LNCAP (cell line): ENCODE data around the gene ALDH1A3.

ENCODE experiments used
- TF ChIP-seq, protein P1 (sequence below): fragments of 450-650 bp; IDR thresholded peaks from 2 replicates; pipeline ENCODE4 v1.5.1; 2017; ENCODE audit warnings: mild to moderate bottlenecking

Gene ALDH1A3

DNA sequence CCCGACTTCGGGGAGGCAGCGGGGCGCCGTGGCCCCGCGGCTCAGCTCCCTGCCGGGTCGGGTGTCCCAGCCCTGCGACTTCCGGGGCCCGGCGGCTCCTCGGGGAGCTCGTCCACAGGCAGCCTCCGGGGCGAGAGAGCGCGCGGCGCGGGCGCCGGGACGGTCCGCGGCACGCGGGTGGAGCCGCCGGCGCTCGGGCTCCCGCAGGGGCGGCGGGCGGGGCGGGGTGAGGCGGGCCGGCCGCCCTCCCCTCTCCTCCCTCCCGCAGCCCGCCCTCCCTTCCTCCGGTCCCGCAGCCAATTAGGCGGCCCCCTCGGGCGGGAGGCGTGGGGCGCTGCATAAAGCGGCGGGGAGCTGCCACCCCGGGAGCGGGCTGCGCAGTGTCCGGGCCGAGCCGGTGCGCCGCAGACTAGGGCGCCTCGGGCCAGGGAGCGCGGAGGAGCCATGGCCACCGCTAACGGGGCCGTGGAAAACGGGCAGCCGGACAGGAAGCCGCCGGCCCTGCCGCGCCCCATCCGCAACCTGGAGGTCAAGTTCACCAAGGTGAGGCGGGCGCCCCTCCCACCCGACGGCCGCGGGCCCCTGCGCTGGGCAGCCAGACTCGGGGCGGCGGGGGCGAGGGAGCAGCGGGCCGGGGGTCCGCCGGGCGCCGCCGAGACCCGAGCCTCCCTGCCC, at the start of gene ALDH1A3:
ALDH1A3 (plus strand) TSS at position 368 of the 675 bp plus-strand sequence; CDS start at position 445, 77 bp downstream.
- TF ChIP-seq, protein P1, sequence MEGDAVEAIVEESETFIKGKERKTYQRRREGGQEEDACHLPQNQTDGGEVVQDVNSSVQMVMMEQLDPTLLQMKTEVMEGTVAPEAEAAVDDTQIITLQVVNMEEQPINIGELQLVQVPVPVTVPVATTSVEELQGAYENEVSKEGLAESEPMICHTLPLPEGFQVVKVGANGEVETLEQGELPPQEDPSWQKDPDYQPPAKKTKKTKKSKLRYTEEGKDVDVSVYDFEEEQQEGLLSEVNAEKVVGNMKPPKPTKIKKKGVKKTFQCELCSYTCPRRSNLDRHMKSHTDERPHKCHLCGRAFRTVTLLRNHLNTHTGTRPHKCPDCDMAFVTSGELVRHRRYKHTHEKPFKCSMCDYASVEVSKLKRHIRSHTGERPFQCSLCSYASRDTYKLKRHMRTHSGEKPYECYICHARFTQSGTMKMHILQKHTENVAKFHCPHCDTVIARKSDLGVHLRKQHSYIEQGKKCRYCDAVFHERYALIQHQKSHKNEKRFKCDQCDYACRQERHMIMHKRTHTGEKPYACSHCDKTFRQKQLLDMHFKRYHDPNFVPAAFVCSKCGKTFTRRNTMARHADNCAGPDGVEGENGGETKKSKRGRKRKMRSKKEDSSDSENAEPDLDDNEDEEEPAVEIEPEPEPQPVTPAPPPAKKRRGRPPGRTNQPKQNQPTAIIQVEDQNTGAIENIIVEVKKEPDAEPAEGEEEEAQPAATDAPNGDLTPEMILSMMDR = no peak

DNA sequence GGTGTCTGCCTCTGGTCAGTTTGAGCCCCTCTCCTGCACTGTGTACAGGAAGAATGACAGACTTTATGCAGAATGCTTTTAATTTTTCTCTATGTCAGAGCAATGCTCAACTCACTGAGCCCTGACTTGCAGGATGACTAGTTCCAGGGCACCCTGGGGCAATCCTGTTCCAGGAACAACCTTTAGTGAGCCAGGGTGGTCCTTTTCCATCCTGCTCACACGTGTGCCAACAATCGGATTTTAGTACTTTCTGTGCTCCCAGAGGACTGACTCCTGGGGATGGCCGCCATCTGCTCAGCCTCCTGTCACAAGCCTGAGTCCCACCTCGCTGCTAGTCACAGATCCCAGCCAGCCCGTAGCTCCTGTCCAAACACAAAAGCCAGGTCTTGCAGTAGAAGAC, 48.2 kb upstream of the ALDH1A3 start:
- TF ChIP-seq, protein P1 = no peak

DNA sequence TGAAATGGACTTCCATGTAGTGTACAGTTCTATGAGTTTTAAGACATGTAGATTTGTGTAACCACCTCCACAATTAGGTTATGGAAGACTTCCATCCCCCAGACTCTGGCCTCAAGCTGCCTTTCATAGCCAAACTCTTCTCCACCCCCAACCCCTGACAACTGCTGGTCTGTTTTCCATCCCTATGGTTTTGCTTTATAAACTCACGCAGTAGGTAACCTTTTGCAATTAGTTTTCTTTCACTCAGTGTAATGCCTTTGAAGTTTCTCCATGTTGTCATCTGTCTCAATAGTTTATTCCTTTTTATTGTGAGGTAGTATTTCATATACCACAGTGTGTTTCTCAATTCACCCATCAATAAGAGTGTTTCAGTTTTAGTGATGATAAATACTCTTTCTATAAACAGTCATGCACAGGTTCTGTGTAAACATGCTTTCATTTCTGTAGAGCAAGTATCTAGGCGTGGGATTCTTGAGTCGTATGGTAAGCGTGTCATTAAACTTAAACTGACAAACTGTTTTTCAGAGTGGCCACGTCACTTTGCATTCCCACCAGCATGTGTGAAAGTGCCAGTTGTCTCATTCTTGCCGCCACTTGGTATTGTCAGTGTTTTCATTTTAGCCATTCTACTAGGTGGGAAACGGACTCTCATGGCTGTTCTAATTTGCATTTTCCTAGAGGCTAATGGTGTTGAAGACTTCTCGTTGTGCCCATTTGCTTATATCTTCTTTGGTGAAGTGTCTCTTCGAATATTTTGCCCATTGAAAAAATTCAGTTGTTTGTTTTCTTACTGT, 47.3 kb upstream of the ALDH1A3 start:
- TF ChIP-seq, protein P1 = no peak

DNA sequence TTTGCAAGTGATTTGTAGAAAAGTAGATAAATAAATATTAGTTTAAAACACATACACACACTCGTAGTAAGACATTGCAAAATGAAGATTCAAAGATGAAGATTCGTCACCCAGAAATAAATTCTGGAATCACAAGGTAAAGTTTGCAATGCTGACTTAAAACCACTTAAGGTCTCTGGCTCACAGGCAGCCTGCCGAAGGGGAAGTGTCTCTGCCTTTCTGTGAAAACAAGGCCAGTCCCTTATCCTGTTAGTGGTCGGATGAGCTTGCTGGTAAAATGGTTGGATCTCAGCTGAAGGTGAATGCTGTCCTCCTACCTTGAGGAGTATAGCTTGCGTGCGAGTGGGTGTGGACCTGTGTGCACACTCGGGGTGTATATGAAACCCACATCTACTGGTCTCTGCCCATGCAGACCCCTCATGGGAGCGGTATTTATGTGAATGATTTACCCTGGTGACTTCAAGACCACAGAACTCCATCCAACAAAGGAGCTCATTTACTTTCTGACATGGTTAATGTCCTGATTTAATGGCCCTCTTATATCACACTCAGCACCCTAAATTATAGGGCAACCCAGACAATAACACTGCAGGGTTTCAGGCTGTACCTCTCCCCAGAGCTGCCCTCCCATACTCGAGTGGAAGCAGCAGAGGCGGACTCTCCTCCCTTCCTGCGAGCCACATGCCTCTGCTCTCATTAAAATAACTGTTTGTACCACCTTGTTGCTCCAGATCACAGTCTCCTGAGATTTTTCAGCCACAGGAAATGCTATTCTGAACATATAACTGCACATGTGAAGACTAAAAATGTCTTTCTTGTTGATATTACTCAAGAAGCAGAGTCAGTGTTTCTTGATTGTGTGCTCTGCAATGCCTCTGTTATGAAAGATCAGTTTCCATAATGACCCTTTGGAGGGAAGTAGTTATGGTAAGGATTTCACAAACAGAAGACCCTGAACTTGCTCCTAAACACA, 45.9 kb upstream of the ALDH1A3 start:
- TF ChIP-seq, protein P1 = no peak

DNA sequence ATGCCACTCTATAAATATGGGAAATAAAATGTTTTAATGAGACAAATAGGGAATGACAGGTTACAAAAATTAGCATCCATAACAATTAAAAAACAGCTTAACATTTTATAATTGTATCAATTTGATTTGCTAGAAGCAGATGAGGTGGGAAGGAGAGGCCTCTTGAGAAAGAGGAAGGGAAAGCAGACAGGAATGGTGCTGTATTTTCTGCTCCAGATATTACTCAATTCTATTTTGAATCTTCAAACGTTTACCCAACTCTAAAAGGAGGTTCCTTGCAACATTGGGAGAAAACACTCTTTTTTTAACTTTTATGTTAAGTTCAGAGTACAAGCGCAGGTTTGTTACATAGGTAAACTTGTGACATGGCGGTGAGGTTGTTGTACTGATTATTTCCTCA, 44.9 kb upstream of the ALDH1A3 start:
- TF ChIP-seq, protein P1 = no peak

DNA sequence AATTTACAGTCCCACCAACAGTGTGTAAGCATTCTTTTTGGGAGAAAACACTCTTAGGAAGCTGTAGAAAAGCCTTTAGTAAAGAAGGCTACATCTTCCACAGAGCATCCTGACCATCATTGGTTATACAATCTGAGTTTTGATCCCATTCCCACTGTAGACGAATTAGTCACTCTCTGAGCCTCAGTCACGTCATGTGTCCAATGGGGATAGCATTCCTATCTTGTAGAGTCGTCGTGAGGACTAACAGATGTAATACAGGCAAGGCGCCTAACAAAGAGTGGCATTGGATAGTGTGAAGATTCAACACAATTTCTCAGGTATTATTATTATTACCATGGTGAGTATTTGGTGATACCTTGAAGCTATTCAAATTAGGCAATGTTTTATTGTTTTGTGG, 44.0 kb upstream of the ALDH1A3 start:
- TF ChIP-seq, protein P1 = no peak

DNA sequence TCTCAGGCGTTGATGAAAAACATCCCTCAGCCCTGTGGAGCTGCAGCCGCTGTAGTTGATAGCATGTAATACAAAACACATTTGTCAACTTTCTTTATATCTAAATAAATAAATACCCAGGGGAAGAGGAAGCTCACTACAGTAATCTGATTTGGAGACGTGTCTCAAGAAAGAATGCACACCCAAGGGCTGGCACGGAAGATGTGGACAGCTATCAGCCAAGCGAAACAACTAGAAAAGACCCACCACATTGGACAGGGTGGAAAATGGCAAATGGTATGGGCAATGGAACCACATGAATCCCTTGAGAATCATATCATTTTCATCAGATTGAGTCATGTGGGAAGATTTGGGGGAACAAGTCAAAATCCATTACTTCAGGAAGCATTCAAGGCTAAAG, 43.1 kb upstream of the ALDH1A3 start:
- TF ChIP-seq, protein P1 = no peak
